Immature natural killer cell (primary cell): ENCODE results near the gene PTK7. TPM values are rescaled to one million over a fixed set of nuclear protein-coding genes. Genes with fewer than 3 reads are reported as not detected.
"Not testable (repeated sequence)": the region's sequence is repeated elsewhere in the genome, so short reads cannot be mapped to it uniquely, and the experiment has no call there.

Source experiments
- DNase-seq, 3 donors: peaks; one replicate each; pipeline ENCODE4 v3.0.0; 2022; ENCODE audit warnings: mixed read lengths in 1 of 3
- H3K27ac Mint-ChIP-seq, 6 donors: one replicate each; pipeline ENCODE4 v1.8.0; 2020; ENCODE audit warnings: mixed read lengths in 6 of 6, mild to moderate bottlenecking in 5 of 6, inconsistent platforms in 4 of 6, moderate library complexity in 3 of 6
- H3K27me3 Mint-ChIP-seq, 3 donors: one replicate each; pipeline ENCODE4 v1.8.0; 2020 to 2021; ENCODE audit warnings: low read depth in 3 of 3, mild to moderate bottlenecking in 3 of 3, mixed read lengths in 3 of 3, moderate library complexity in 3 of 3, inconsistent platforms in 1 of 3
- H3K36me3 Mint-ChIP-seq, 3 donors: one replicate each; pipeline ENCODE4 v1.8.0; 2020; ENCODE audit warnings: mixed read lengths in 3 of 3, inconsistent platforms in 2 of 3, mild to moderate bottlenecking in 2 of 3
- H3K4me1 Mint-ChIP-seq, 2 donors: one replicate each; pipeline ENCODE4 v1.8.0; 2020; ENCODE audit warnings: inconsistent platforms in 2 of 2, mild to moderate bottlenecking in 2 of 2, mixed read lengths in 2 of 2, moderate library complexity in 1 of 2
- H3K4me3 Mint-ChIP-seq, 5 donors: one replicate each; pipeline ENCODE4 v1.8.0; 2020; ENCODE audit warnings: mild to moderate bottlenecking in 5 of 5, mixed read lengths in 5 of 5, inconsistent platforms in 3 of 5, moderate library complexity in 3 of 5
- H3K9me3 Mint-ChIP-seq, 6 donors: one replicate each; pipeline ENCODE4 v1.8.0; 2020; ENCODE audit warnings: mild to moderate bottlenecking in 6 of 6, mixed read lengths in 6 of 6, inconsistent platforms in 4 of 6, moderate library complexity in 3 of 6
- polyA plus RNA-seq, 3 donors: library from polyadenylated mRNA; unstranded; fragments of 300-500 nt; fragmentation: Illumina TruSeq; gene quantifications; one replicate each; pipeline ENCODE4 v1.2.3, GENCODE V29; 2021

PTK7 gene
- polyA plus RNA-seq, 3 donors from 2014 or later, result 1.1 TPM; not detected in 1

DNA sequence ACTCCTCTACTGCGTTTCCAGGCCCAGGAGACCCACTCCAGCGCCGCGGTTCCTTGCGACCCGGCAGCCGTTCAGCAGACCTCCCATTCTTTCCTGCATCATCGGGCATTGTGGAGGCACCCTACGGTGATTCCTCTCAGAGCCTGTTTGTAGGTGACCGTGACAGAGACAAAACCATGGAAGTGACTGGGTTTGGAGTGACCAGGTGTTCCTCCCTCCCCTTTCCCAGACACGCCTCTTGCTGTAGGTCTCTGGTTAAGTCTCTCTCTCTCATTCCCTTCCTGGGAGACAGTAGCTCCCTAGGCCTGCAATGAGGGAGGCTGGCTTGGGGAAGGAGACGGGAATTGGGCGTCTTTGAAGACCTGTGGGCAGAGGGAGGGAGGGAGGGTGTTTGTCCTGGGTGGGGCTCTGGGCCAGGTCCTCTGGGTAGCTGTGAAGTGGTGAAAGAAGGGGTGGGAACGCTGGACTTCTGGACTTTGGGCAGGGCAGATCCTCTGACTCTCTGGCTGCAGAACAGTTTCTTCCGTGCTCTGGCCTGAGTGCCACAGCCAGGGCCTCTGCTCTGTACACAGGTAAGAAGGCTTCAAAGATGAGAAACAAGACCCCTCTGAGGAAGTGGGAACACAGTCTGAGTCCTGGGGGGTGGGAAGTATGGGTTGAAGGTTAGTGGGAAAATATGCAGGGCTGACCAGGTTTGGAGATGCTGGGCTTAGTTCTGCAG lies 15.9 kb upstream of the PTK7 start:
- H3K4me3 Mint-ChIP-seq, result peak overlapping the region; percentile 95 to 99 (median 98)
- peaks cover 0 to 5% (median 0%) of the 10 kb centered on the region in 3 donors for H3K27me3 Mint-ChIP-seq
- peaks cover 40 to 46% of the 10 kb centered on the region in 2 donors for H3K4me1 Mint-ChIP-seq
- no peak for DNase-seq
- peaks cover 4 to 20% (median 19%) of the 10 kb centered on the region in 3 donors for H3K36me3 Mint-ChIP-seq
- no peaks in the 10 kb centered on the region for H3K9me3 Mint-ChIP-seq
- H3K27ac Mint-ChIP-seq, result peak overlapping the region; percentile 98 to 100 (median 99)

DNA sequence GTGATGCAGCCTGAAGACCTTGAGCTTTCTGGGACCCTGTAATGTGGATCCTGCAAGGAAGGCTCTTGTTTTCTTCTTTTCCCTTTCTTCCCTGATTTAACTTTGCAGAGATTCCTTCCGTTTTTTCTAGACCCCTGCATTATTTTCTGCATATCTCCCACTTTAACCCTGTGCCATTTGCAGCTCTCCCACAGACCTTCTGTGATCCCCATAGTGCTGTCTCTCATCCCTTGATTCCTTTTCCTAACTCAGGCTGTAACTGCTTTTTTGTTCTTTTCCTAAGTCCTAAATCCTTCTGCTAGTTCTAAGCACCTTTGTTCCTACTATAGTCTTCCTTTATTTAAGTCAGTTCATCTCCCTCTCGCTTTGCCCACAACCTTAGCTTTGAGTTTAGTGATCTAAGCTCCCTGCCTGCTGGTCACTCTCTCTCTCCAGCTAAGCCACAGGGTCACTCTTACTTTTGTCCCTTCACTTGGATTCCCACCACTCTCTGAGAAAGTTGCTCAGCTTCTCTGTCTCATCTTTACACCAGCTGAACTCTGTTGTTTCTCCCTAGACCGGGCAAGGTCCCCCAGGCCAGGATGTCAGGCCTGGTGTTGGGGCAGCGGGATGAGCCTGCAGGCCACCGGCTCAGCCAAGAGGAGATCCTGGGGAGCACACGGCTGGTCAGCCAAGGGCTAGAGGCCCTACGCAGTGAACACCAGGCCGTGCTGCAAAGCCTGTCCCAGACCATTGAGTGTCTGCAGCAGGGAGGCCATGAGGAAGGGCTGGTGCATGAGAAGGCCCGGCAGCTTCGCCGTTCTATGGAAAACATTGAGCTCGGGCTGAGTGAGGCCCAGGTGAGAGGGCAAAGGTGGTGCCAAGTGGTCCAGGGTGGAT lies 15.1 kb upstream of the PTK7 start:
- Mint-ChIP-seq H3K27me3 (peaks cover 0 to 5% (median 0%) of the 10 kb centered on the region in 3 donors), H3K4me1 (peaks cover 37 to 40% of the 10 kb centered on the region in 2 donors), H3K27ac (peak overlapping the region; percentile 63 to 100 (median 99)), H3K36me3 (peaks cover 4 to 17% (median 17%) of the 10 kb centered on the region in 3 donors), H3K4me3 (peak overlapping the region; percentile 95 to 99 (median 98)), H3K9me3 (no peaks in the 10 kb centered on the region)
- DNase-seq, result no peak

DNA sequence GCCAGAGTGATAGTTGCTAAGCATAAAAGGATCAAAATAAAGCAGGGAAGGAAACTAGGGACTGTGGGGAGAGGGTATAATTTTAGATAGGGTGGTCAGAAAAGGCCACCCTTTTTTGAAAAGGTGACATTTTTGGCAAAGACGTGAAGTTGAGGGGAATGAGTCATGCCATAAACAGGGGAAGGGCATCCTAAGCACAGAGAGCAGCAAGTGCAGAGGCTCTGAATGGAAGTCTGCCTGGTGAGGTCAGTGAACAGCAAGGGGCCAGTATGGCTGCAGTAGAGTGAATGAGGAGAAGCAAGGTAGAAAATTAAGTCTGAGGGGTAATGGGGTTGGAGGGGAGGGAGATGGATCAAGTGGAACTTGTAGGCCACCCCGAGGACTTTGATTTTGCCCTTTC lies 14.3 kb upstream of the PTK7 start:
- no peak for DNase-seq
- no peaks in the 10 kb centered on the region for H3K9me3 Mint-ChIP-seq
- H3K27ac Mint-ChIP-seq, result peak overlapping the region in 2 of 6 donors; percentile 11 to 100
- peaks cover 0 to 5% (median 3%) of the 10 kb centered on the region in 3 donors for H3K27me3 Mint-ChIP-seq
- H3K4me1 Mint-ChIP-seq, result peaks cover 34 to 36% of the 10 kb centered on the region in 2 donors
- peaks cover 8 to 23% (median 20%) of the 10 kb centered on the region in 3 donors for H3K36me3 Mint-ChIP-seq
- H3K4me3 Mint-ChIP-seq, result peak overlapping the region in 1 of 5 donors; percentile 99

DNA sequence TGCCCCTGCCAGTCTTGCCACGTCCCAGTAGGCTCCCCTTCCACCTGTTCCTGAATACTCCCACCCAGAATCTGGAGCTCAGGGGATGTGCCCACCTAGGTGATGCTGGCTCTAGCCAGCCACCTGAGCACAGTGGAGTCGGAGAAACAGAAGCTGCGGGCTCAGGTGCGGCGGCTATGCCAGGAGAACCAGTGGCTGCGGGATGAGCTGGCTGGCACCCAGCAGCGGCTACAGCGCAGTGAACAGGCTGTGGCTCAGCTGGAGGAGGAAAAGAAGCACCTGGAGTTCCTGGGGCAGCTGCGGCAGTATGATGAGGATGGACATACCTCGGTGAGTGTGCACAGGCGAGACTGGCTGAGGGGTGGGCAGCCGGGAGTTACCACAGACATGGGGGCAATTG lies 13.3 kb upstream of the PTK7 start:
- DNase-seq, result no peak
- H3K27ac Mint-ChIP-seq, result no peak overlapping the region
- H3K27me3 Mint-ChIP-seq, result peaks cover 0 to 5% (median 3%) of the 10 kb centered on the region in 3 donors
- H3K4me1 Mint-ChIP-seq, result peaks cover 33 to 34% of the 10 kb centered on the region in 2 donors
- peaks cover 8 to 23% (median 20%) of the 10 kb centered on the region in 3 donors for H3K36me3 Mint-ChIP-seq
- H3K9me3 Mint-ChIP-seq, result no peaks in the 10 kb centered on the region
- no peak overlapping the region for H3K4me3 Mint-ChIP-seq

DNA sequence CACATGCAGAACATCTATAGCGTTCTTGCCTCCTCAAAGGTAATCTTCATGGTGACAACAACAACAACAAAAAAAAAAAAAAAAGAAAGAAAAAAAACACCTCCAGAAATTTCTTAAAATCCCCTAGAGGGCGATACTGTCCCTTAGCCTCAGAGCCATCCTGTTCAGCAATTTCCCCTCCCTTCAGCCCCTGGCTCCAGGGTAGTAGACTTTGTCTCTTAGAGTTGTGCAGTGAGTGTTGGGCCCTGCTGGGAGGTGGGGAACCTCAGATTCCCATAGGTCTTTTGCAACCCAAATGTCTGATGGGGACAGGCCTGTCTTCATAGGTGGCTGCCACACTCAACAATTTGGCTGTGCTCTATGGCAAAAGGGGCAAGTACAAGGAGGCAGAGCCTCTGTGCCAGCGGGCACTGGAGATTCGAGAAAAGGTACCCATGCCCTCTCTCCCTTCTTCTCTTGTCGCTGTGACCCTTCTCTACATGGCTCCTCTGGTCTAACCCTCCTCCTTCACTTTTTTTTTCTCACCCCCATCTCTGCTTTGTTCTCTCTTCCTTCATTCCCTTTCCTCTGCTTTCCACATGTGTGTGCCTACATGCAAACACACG lies 6.0 kb upstream of the PTK7 start:
- Mint-ChIP-seq H3K4me3 (no peak overlapping the region), H3K27me3 (peaks cover 0 to 3% (median 3%) of the 10 kb centered on the region in 3 donors), H3K4me1 (no peaks in the 10 kb centered on the region), H3K27ac (peak overlapping the region in 1 of 6 donors; percentile 58), H3K9me3 (no peaks in the 10 kb centered on the region), H3K36me3 (peaks cover 27 to 34% (median 27%) of the 10 kb centered on the region in 3 donors)
- DNase-seq, result peak in 2 of 3 donors; percentile 18 to 21

DNA sequence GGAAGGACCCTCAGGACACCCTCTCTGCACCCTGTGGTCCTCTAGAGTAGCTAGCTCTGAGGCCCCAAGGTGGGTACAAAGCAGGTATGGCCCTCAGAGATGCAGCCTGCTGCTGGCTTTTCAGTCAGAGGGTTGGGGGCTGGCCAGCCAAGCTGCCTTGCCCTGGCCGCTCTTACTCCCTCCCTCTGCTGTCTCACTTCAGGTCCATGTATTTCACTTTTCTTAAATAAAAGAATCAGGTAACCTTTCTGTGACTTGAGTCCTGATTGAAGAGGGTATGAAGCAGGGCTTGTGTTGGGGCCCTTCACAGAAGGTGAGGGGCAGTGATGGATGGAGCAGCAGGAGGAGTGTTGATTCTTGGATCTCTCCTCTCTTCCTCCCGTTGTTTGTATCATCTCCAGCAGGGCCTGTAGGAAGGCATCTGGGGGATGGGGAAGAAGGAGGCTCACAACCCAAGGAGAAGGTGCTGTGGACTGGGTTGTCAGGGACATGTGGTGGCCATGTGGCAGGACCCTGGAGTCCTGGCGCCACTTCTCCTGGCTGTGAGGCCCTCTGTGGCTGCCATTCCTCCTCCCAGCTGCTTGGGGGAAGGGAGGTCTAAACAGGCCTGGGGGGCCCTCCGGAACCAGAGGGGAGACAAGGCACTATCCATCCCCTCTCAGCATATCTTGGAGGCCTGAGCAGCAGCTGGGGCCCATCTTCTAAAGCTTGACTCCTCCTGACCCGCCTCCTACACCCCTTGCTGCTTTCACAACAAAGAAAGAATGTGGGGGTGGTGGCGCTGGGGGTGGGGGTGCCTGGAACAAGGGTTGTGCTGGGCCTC lies 1.1 kb upstream of the PTK7 start:
- H3K36me3 Mint-ChIP-seq, result peaks cover 18 to 24% (median 24%) of the 10 kb centered on the region in 3 donors
- H3K4me1 Mint-ChIP-seq, result peaks cover 12 to 13% of the 10 kb centered on the region in 2 donors
- H3K27me3 Mint-ChIP-seq, result peaks cover 0 to 15% (median 3%) of the 10 kb centered on the region in 3 donors
- H3K27ac Mint-ChIP-seq, result no peak overlapping the region
- no peak for DNase-seq
- no peaks in the 10 kb centered on the region for H3K9me3 Mint-ChIP-seq
- H3K4me3 Mint-ChIP-seq, result peak overlapping the region; percentile 30 to 70 (median 60)

DNA sequence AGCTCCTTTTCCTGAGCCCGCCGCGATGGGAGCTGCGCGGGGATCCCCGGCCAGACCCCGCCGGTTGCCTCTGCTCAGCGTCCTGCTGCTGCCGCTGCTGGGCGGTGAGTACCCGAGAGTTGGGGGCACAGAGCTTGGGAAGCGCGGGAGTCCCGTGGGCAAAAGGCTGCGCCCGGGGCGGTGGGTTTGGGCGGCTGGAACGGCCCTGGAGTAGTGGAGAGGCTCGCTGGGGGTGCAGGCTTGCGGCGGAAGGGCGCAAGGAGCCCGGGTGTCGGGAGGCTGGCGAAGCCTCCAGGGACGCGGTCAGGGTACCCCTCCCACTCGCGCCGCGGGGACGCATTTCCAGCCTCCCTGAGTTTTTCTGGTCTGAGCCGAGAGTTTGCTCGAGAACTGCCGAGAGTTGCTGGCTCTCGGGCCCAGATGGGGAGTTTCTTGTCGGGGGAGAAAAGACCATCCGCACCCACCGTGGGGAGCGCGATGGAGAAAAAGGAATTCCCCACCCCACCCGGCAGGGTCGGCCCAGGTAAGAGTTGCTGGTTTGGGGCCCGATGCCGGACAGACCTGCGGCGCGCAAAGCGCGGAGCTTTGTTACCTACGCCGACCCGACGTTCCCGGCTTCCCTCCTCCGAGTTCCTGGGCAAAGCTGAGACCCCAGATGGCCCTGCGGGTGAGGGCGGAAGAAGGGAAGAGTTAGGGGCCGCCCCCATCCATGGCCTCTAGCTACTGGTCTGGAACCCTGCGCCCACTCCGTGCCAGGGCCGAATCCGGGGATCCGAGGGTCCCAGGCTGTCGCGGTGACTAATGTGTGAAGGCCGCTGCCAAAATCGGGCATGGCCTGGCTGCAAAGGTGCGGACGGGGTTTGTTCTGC lies 584 bp downstream of the PTK7 start:
- no peak overlapping the region for H3K27ac Mint-ChIP-seq
- peak overlapping the region; percentile 13 to 64 (median 53) for H3K4me3 Mint-ChIP-seq
- peaks cover 12 to 13% of the 10 kb centered on the region in 2 donors for H3K4me1 Mint-ChIP-seq
- peaks cover 0 to 15% (median 3%) of the 10 kb centered on the region in 3 donors for H3K27me3 Mint-ChIP-seq
- DNase-seq, result peak in 1 of 3 donors; percentile 9
- no peaks in the 10 kb centered on the region for H3K9me3 Mint-ChIP-seq
- peaks cover 18 to 24% (median 24%) of the 10 kb centered on the region in 3 donors for H3K36me3 Mint-ChIP-seq

DNA sequence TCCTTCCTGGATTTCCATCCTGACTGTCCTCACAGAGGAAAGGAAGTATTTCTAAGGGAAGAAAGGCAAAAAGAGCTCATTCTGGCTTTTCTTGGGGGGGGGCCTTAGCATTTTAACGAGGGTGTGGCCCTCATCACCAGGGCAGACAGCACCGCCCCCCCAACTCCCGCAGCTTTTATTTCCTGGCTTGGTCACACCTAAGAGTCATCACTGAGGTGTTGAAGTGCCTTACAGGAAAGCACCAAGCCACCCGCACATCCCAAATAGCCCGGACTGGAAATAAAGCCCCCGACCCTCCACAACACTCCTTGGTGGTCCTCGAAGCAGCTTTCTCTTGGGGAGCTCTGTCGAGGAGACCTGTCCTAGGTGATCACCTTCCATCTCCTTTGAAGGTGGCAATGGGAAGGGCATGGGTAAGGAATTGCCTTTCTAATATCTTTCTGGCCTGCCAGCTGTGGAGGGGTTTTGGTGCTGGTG lies 1.3 kb downstream of the PTK7 start:
- Mint-ChIP-seq H3K4me1 (peaks cover 12 to 13% of the 10 kb centered on the region in 2 donors), H3K27me3 (peaks cover 0 to 15% (median 3%) of the 10 kb centered on the region in 3 donors), H3K4me3 (peak overlapping the region; percentile 13 to 64 (median 53)), H3K27ac (no peak overlapping the region), H3K36me3 (peaks cover 13 to 18% (median 17%) of the 10 kb centered on the region in 3 donors), H3K9me3 (no peaks in the 10 kb centered on the region)
- DNase-seq, result no peak

DNA sequence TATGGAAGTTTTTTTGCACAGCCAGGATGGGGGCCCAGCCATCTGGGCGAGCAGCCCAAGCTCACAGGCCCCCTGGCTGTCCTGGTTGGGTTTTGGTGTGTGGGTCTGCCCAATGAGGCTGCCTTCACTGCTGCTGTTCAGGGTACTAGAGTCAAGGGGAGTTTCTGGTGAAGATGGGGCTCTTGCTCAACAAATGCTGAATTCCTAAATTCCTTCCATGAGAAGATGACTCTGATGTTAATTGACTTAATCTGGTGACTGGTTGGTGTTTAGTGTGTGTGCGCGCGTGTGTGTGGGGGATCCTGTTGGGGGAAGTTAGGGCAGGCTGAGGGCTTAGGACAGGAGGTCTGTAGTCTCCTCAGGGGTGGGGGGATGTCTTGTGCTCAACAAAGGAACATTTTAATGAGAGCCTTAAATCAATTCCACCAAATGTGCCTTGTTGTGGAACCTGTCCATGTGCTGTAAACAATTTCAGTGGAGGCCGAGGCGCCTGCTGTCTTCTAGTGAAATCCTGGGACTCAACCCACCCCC lies 1.9 kb downstream of the PTK7 start:
- Mint-ChIP-seq H3K27me3 (peaks cover 0 to 12% (median 3%) of the 10 kb centered on the region in 3 donors), H3K4me3 (peak overlapping the region; percentile 6 to 64 (median 39)), H3K9me3 (no peaks in the 10 kb centered on the region), H3K36me3 (peaks cover 7 to 11% (median 11%) of the 10 kb centered on the region in 3 donors), H3K27ac (no peak overlapping the region), H3K4me1 (peaks cover 12 to 13% of the 10 kb centered on the region in 2 donors)
- DNase-seq, result no peak

DNA sequence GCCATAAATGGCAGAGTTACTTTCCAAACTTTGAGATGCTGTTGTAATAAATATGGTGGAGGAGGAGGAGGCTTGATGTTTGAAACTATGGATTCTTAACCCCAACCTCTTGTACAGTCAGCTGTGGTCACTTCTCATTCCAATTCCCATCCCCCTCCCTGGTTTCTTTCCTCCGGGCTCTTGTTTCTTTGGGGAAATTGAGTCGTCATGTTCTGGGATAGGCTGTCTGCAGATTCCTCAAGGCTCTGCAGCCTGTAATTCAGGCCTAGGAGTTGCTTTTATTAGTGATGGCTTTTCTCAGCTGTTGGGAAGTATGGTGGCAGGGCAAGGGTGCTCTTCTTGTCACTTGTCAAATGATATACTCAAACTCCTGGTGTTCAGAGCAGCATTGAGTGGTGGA lies 2.6 kb downstream of the PTK7 start:
- peak overlapping the region in 1 of 5 donors; percentile 53 for H3K4me3 Mint-ChIP-seq
- peaks cover 0 to 12% (median 3%) of the 10 kb centered on the region in 3 donors for H3K27me3 Mint-ChIP-seq
- H3K9me3 Mint-ChIP-seq, result no peaks in the 10 kb centered on the region
- H3K4me1 Mint-ChIP-seq, result peaks cover 12 to 13% of the 10 kb centered on the region in 2 donors
- H3K36me3 Mint-ChIP-seq, result peaks cover 6 to 7% (median 6%) of the 10 kb centered on the region in 3 donors
- no peak for DNase-seq
- H3K27ac Mint-ChIP-seq, result peak overlapping the region in 1 of 6 donors; percentile 8

DNA sequence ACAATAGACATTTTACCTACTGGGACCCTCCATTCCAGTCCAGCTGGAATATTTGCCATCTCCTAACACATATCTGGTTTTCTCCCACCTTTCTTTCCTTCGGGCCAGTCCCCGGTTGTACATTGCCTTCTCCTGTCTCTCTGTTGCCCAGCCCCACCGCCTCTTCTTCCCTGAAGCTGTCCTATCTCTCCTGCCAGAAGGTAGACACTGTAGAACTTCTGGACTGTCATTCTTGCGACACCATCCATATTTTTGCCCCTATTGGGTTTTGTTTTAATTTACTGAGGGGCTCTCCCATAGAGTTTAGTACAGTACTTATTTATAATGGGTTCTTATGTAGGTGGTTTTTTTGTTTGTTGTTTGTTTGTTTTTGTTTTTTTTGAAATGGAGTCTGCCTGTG lies 4.9 kb downstream of the PTK7 start:
- Mint-ChIP-seq H3K27ac (no peak overlapping the region), H3K4me1 (peaks cover 10 to 13% of the 10 kb centered on the region in 2 donors), H3K36me3 (no peaks in the 10 kb centered on the region), H3K4me3 (no peak overlapping the region), H3K27me3 (peaks cover 0 to 15% (median 3%) of the 10 kb centered on the region in 3 donors), H3K9me3 (no peaks in the 10 kb centered on the region)
- DNase-seq, result no peak

DNA sequence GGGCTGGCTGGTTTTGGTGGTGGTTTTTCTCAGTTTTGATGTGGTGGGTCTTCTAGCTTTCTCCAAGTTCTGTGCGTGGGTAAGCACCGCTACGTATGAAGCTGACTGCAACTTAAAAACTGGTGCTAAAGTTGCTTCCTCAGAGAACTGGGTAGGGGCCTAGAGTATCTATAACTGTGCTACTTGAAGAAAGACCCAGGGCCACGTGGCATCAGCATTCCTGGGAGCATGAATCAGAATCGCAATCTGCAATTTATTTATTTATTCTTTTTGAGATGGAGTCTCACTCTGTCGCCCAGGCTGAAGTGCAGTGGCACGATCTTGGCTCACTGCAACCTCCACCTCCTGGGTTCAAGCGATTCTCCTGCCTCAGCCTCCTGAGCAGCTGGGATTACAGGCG lies 5.8 kb downstream of the PTK7 start:
- not testable (repeated sequence) for H3K4me3 Mint-ChIP-seq, H3K9me3 Mint-ChIP-seq, H3K36me3 Mint-ChIP-seq, H3K27ac Mint-ChIP-seq, DNase-seq
- Mint-ChIP-seq H3K27me3 (peaks cover 0 to 15% (median 3%) of the 10 kb centered on the region in 3 donors), H3K4me1 (peaks cover 10 to 13% of the 10 kb centered on the region in 2 donors)
